Left ventricle myocardium inferior (tissue), 1 donor: ENCODE measurements around the gene PALM2AKAP2. TPM values are rescaled to one million over a fixed set of nuclear protein-coding genes. Genes with fewer than 3 reads are reported as not detected.
A peak's percentile ranks its signal among the peaks of the same experiment; 100 is the strongest.

Experiments
- DNase-seq: peaks from one replicate; pipeline ENCODE4 v3.0.0-alpha.2; 2020
- H3K27ac ChIP-seq: fragments of 200-600 bp; replicated peaks from 2 replicates; pipeline ENCODE4 v1.8.0; 2021
- H3K27me3 ChIP-seq: fragments of 200-600 bp; 2 replicates; pipeline ENCODE4 v1.8.0; 2021; ENCODE audit warnings: low read depth
- H3K36me3 ChIP-seq: fragments of 200-600 bp; 2 replicates; pipeline ENCODE4 v1.8.0; 2021
- H3K4me1 ChIP-seq: fragments of 200-600 bp; 2 replicates; pipeline ENCODE4 v1.8.0; 2021
- H3K4me3 ChIP-seq: fragments of 200-600 bp; 2 replicates; pipeline ENCODE4 v1.8.0; 2021; ENCODE audit warnings: mild to moderate bottlenecking, moderate library complexity
- H3K9me3 ChIP-seq: fragments of 200-600 bp; replicated peaks from 2 replicates; pipeline ENCODE4 v1.8.0; 2021
- CTCF ChIP-seq: fragments of 200-600 bp; IDR thresholded peaks from 2 replicates; pipeline ENCODE4 v1.8.0; 2021; ENCODE audit warnings: antibody characterized with exemption, mild to moderate bottlenecking, borderline replicate concordance
- intact Hi-C: fragments of 100-400 bp; cut with micrococcal nuclease; formaldehyde crosslinking; loops from one replicate; pipeline ENCODE4 v1.11.0; 2022
- total RNA-seq: library from RNA; stranded (reverse); fragmentation: NEBNext Ultra II Directional; extraction: Animal tissue kit (Norgen Biotek cat#: 25700); gene quantifications from one replicate; pipeline ENCODE4 v1.2.1, GENCODE V29; 2021
- donor health status: DM: no; HTN: yes; CAD: no; lungs with severe emphysema.

PALM2AKAP2 gene
- total RNA-seq, 1 donor from 2014 or later: 90.2 TPM

DNA sequence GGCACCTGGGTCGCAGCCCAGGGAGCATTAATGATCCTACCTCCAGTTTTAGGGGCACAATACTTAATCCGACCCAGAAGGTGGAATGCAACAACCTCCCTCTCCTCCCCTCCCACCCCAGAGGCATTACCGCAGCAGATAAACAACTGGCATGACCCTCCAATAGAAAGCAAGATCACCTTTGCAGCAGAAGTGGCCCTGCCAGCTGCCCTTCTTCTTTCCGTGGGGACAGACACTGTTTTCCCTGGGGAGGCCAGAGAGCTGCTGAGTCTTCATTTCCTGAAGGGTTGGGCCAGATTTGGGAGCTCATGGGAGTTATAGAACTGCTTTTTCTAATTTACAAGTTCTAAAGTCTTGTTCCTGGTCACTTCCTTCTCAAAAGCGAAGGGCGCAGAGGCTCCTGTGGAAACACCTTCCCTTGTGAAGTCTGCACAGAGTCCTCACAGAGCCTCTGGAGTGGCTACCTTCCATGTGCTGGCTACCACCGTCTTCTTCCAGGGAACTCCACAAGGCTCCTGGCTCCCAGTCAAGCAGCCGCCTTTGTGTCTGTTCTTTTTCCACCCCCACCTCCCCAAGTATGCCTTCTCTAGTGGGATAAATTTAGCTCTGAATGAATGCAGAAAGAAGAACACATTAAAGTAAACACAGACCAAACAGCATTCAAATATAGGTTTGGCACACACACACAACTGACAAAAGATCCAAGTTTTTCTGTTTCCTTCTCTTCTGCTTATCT, 8.0 kb upstream of the PALM2AKAP2 start:
- H3K4me1 ChIP-seq: peaks cover 37% of the 10 kb centered on the region
- H3K9me3 ChIP-seq: no peaks in the 10 kb centered on the region
- H3K27me3 ChIP-seq: no peaks in the 10 kb centered on the region
- H3K36me3 ChIP-seq: no peaks in the 10 kb centered on the region
- intact Hi-C loops: no loop called here
- DNase-seq: peak; percentile 69
- no peak for TF ChIP-seq CTCF
- no peak overlapping the region for H3K4me3 ChIP-seq
- H3K27ac ChIP-seq: peak overlapping the region; percentile 64

GRCh38 chr9:109775516-109775915, 4.5 kb upstream of the PALM2AKAP2 start:
- H3K4me3 ChIP-seq: no peak overlapping the region
- no peak overlapping the region for H3K27ac ChIP-seq
- no peak for TF ChIP-seq CTCF
- peaks cover 9% of the 10 kb centered on the region for H3K27me3 ChIP-seq
- intact Hi-C loops: no loop called here
- no peaks in the 10 kb centered on the region for H3K9me3 ChIP-seq
- peaks cover 37% of the 10 kb centered on the region for H3K4me1 ChIP-seq
- no peaks in the 10 kb centered on the region for H3K36me3 ChIP-seq
- no peak for DNase-seq

DNA sequence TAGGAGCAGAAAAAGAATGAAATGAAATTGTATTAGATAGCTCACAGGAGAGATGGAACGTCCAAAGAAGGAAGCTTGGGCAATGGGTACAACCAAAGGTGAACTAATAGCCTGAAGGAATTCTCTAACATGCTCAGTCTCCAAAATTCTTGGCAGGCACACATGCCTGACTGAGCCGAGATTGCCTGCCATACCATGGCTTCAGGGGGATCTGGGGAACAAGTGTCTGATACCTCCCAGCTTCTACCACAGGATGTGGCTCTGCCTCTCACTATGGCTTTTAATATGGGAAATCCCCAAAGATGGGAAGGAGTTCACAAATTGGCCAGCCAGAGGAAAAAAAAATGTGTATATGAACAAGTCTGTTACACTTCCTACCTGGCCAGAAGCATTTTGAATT, 3.6 kb upstream of the PALM2AKAP2 start:
- Histone ChIP-seq H3K4me3 (no peak overlapping the region), H3K27me3 (peaks cover 16% of the 10 kb centered on the region), H3K4me1 (peaks cover 38% of the 10 kb centered on the region), H3K36me3 (no peaks in the 10 kb centered on the region), H3K27ac (no peak overlapping the region), H3K9me3 (no peaks in the 10 kb centered on the region)
- TF ChIP-seq CTCF: no peak
- intact Hi-C loops: no loop called here
- no peak for DNase-seq

DNA sequence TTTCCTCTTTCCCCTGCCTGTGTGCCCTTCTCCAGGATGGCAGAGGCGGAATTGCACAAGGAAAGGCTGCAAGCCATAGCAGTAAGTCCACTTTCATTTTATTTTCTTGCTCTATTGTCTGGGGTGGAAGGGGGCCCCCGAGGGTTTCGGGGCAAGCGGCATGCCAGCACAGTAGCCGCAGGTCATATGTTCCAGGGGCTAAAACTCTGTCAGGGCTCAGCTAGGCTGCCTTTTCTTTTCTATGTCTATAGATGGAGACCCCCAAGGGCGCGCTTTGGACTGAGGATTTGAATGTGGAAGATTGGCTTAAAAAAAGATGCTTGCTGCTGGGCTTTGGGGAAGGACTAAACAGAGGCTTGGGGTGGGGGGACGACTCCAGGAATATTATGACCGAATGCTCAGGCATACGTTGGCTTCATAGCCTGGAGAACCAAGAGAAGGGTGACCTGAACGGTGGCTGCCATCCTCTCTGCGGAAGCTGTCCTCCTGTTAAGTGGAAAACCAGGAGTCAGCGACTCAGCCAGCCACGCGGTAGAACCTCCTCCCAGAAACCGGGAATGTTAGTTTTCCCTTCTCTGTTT, 545 bp downstream of the PALM2AKAP2 start:
- DNase-seq: no peak
- intact Hi-C loops: no loop called here
- Histone ChIP-seq H3K4me3 (peak overlapping the region; percentile 83), H3K9me3 (no peaks in the 10 kb centered on the region), H3K27ac (peak overlapping the region; percentile 84), H3K4me1 (peaks cover 40% of the 10 kb centered on the region), H3K36me3 (no peaks in the 10 kb centered on the region), H3K27me3 (peaks cover 17% of the 10 kb centered on the region)
- no peak for TF ChIP-seq CTCF

DNA sequence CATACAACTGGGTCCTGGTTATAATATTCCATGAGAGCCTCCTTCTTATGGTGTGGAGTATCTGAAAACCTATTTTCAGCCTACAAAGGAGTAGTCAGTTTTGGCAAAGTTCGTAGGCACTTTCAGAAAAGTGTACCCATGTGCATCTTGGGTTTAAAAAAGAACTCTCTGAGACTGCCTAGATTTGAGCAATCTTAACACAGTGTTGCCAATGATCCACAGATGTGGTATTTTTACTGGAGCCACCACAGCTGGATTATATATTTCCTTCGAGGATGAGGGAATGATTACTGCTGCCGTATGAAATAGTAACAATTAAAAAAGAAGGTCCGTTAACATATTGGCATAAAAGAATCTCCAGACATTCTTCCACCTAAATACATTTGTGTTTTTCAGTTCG, 1.1 kb downstream of the PALM2AKAP2 start:
- DNase-seq: no peak
- no peak for TF ChIP-seq CTCF
- peak overlapping the region; percentile 84 for H3K27ac ChIP-seq
- peak overlapping the region; percentile 83 for H3K4me3 ChIP-seq
- no peaks in the 10 kb centered on the region for H3K36me3 ChIP-seq
- intact Hi-C loops: no loop called here
- peaks cover 17% of the 10 kb centered on the region for H3K27me3 ChIP-seq
- H3K9me3 ChIP-seq: no peaks in the 10 kb centered on the region
- H3K4me1 ChIP-seq: peaks cover 40% of the 10 kb centered on the region
